Endothelial cell of coronary artery (primary cell): ENCODE data around the gene RNF20. TPM values are rescaled to one million over a fixed set of nuclear protein-coding genes. Genes with fewer than 3 reads are reported as not detected.

Experiments used
- total RNA-seq: library from RNA; depleted of rRNA; stranded (reverse); fragments of >200 nt; gene quantifications from 2 replicates; pipeline ENCODE4 v1.2.3, GENCODE V29; 2014

The RNF20 gene, protein sequence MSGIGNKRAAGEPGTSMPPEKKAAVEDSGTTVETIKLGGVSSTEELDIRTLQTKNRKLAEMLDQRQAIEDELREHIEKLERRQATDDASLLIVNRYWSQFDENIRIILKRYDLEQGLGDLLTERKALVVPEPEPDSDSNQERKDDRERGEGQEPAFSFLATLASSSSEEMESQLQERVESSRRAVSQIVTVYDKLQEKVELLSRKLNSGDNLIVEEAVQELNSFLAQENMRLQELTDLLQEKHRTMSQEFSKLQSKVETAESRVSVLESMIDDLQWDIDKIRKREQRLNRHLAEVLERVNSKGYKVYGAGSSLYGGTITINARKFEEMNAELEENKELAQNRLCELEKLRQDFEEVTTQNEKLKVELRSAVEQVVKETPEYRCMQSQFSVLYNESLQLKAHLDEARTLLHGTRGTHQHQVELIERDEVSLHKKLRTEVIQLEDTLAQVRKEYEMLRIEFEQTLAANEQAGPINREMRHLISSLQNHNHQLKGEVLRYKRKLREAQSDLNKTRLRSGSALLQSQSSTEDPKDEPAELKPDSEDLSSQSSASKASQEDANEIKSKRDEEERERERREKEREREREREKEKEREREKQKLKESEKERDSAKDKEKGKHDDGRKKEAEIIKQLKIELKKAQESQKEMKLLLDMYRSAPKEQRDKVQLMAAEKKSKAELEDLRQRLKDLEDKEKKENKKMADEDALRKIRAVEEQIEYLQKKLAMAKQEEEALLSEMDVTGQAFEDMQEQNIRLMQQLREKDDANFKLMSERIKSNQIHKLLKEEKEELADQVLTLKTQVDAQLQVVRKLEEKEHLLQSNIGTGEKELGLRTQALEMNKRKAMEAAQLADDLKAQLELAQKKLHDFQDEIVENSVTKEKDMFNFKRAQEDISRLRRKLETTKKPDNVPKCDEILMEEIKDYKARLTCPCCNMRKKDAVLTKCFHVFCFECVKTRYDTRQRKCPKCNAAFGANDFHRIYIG
- total RNA-seq, result 22.2 and 24.8 TPM in 2 replicates

DNA sequence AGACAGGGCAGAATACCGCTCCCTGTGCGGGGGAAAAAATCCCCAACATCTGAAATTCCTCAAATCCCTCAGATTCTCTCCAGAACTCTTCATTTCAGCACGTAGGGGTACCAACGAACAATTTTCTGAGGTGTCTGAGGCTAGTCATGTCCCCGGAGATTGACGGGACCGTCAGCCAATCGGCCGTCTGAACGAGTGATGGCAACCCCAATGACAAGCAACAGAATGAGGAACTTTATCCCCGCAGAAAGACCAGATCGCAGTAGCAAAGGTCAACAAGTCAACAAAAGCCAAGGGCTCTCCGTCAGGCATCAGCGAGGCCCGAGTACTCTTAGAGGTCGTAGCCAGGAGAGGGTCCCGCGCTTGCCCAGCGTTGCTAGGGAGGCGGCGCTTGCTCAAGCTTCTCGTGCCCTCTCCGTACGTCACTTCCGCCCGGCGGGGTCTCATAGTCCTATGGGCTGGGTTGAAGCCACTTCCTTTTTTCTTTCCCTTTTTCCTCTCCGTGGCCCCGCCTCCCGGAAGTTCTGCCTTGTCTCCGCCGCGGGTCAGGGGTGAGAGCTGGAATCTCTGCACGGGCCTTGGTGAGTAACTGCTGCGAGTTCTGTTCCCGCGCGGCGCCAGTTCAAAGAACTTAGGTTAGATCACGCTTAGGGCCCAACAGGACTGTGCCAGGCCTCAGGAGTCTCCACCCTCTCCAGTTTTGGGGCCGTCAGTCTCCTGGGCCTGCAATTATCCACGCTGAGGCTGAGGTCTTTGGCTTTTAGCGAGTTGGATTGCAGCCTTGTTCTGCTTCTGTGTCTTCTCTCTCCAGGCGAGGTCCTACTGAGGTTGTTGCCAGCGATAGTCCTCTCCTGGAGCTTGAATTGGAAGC lies at the start of gene RNF20:
Gene RNF20, plus strand, starts transcription at position 520 of the 871 bp plus-strand sequence. CDS start 1,571 bp downstream, outside the sequence.

DNA sequence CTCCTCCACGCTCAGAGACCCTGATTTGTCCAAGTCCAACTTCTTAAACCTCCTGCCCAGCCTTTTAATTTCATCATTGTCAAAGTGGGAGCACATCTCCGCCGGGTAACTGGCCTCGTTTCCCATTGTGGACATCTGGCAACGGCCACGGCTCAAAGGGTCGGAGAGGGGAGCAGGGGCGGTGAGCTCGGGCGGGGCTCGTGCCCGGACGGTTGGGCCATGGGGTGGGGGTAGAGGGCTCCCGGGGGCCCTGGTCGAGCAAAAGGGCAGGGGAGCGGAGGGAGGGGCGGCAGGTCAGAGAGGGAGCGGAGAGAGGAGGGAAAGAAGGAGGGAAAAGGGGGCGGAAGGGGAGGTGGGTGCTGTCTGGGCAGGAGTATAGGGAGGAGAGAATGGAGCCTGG lies 61.1 kb downstream of the RNF20 start, which contains the start of gene PPP3R2:
Gene PPP3R2, minus strand, starts transcription at position 174 of the 400 bp plus-strand sequence. Its CDS starts 48 bp downstream, at position 126.

Other genes with a start within 250 kb of the RNF20 start
- under 0.01 TPM in 1 of 2 replicates, not detected in the other for gene BAAT, start 148.8 kb upstream of the RNF20 start, total RNA-seq
- gene MRPL50, start 135.2 kb upstream of the RNF20 start, total RNA-seq, result 11.5 and 12.8 TPM in 2 replicates
- gene ZNF189, start 135.0 kb upstream of the RNF20 start, total RNA-seq, result 20.0 and 23.9 TPM in 2 replicates
- not detected in 2 replicates for gene ALDOB, start 98.1 kb upstream of the RNF20 start, total RNA-seq
- not detected in 2 replicates for gene PPP3R2, start 61.1 kb downstream of the RNF20 start, total RNA-seq
- not detected in 2 replicates for gene GRIN3A, start 204.8 kb downstream of the RNF20 start, total RNA-seq